GM18870 (cell line): Measurements from ENCODE around the gene PTMS.

Experiments
- ATAC-seq: cut with Tn5 transposase; IDR thresholded peaks from one replicate; pipeline ENCODE4 v1.9.1; 2021; ENCODE audit warnings: moderate library complexity; ENCODE audit not compliant: unreplicated experiment

The PTMS gene

GRCh38 chr12:6787309-6787708 is 21.1 kb downstream of the PTMS start:
- ATAC-seq = no peak

GRCh38 chr12:6788972-6789924 is 23.1 kb downstream of the PTMS start, which contains the start of gene CD4:
Gene CD4, plus strand, starts transcription at chr12:6789528. Its CDS starts 10,611 bp downstream, at chr12:6800139.
- ATAC-seq = no peak

- ATAC-seq = no peak
These were observed 24.5 kb downstream of the PTMS start for GRCh38 chr12:6790496-6791150.

- no peak for ATAC-seq
These were observed 25.9 kb downstream of the PTMS start for GRCh38 chr12:6791931-6792520.

GRCh38 chr12:6792522-6793201 is 26.5 kb downstream of the PTMS start:
- no peak for ATAC-seq

- ATAC-seq = no peak
These were observed 28.9 kb downstream of the PTMS start for GRCh38 chr12:6795088-6795487.

- ATAC-seq = no peak
These were observed 30.4 kb downstream of the PTMS start for GRCh38 chr12:6796576-6796975.

- ATAC-seq = no peak
These were observed 33.0 kb downstream of the PTMS start for GRCh38 chr12:6799147-6799546.

- no peak for ATAC-seq
These were observed 41.0 kb downstream of the PTMS start for GRCh38 chr12:6807170-6807569.

GRCh38 chr12:6809056-6809455 is 42.9 kb downstream of the PTMS start:
- no peak for ATAC-seq

GRCh38 chr12:6810758-6811157 is 44.6 kb downstream of the PTMS start:
- ATAC-seq = no peak

GRCh38 chr12:6813363-6813762 is 47.2 kb downstream of the PTMS start:
- ATAC-seq = no peak

GRCh38 chr12:6816598-6816997 is 50.4 kb downstream of the PTMS start:
- no peak for ATAC-seq

GRCh38 chr12:6817098-6817497 is 50.9 kb downstream of the PTMS start:
- ATAC-seq = no peak

- no peak for ATAC-seq
These were observed 51.5 kb downstream of the PTMS start for GRCh38 chr12:6817662-6818157.

GRCh38 chr12:6818222-6818621 is 52.1 kb downstream of the PTMS start:
- ATAC-seq = no peak

GRCh38 chr12:6818645-6819044 is 52.5 kb downstream of the PTMS start:
- ATAC-seq = no peak

- ATAC-seq = no peak
These were observed 53.2 kb downstream of the PTMS start for GRCh38 chr12:6819106-6820030.

- no peak for ATAC-seq
These were observed 54.0 kb downstream of the PTMS start for GRCh38 chr12:6820166-6820565.
